IMR-90 (cell line): ENCODE measurements around the gene CEP20. TPM values are rescaled to one million over a fixed set of nuclear protein-coding genes. Genes with fewer than 3 reads are reported as not detected.

Experiments
- ATAC-seq: fragments of 200-7000 bp; cut with Tn5 transposase; 2 replicates; pipeline ENCODE4 v1.9.1; 2020; ENCODE audit warnings: low read depth, mild to moderate bottlenecking, moderate library complexity
- BruUV-seq: library from RNA; stranded (reverse); fragments of 400-500 nt; replicated peaks from 2 replicates; lab custom pipeline; 2021; lab: Mats Ljungman, UMichigan
- CTCF ChIA-PET: fragments of 300-600 bp; formaldehyde crosslinking; extraction: SDS; loops from one replicate; lab custom pipeline; 2021; ENCODE audit warnings: antibody characterized with exemption; lab: Yijun Ruan, JAX
- POLR2A ChIA-PET: fragments of 300-600 bp; sonication (Branson Sonifier 250); formaldehyde crosslinking; loops from one replicate; lab custom pipeline; 2022; ENCODE audit warnings: antibody characterized with exemption; ENCODE audit not compliant: unreplicated experiment; lab: Charles Lee
- DNase-seq: peaks from one replicate; pipeline ENCODE4 v3.0.0; 2013
- H2AFZ ChIP-seq: replicated peaks from 2 replicates; pipeline ENCODE3; 2013; ENCODE audit warnings: low read length, mild to moderate bottlenecking; ENCODE audit not compliant: poor library complexity
- H2AK5ac ChIP-seq: 2 replicates; pipeline ENCODE4 v1.6.1; 2013; ENCODE audit warnings: low read depth, low read length, inconsistent platforms
- H2AK9ac ChIP-seq: replicated peaks from 2 replicates; pipeline ENCODE3; 2013; ENCODE audit warnings: mild to moderate bottlenecking, low read depth, low read length, moderate library complexity; ENCODE audit not compliant: poor library complexity
- H2BK120ac ChIP-seq: 2 replicates; pipeline ENCODE4 v1.6.1; 2013; ENCODE audit warnings: low read depth, low read length, inconsistent platforms
- H2BK15ac ChIP-seq: 3 replicates; pipeline ENCODE4 v1.6.1; 2013; ENCODE audit warnings: low read depth, low read length, inconsistent platforms
- H2BK20ac ChIP-seq: 2 replicates; pipeline ENCODE4 v1.6.1; 2013; ENCODE audit warnings: low read depth, mild to moderate bottlenecking, inconsistent platforms, low read length, moderate library complexity
- H2BK5ac ChIP-seq: 2 replicates; pipeline ENCODE4 v1.6.1; 2013; ENCODE audit warnings: mild to moderate bottlenecking, low read depth, low read length, inconsistent platforms; ENCODE audit not compliant: poor library complexity, severe bottlenecking
- H3K14ac ChIP-seq: replicated peaks from 2 replicates; pipeline ENCODE4 v1.6.1; 2013; ENCODE audit warnings: low read depth, low read length, inconsistent platforms
- H3K18ac ChIP-seq: 2 replicates; pipeline ENCODE4 v1.6.1; 2013; ENCODE audit warnings: low read depth, low read length, control low read depth
- H3K23ac ChIP-seq: 2 replicates; pipeline ENCODE4 v1.6.1; 2013; ENCODE audit warnings: low read depth, low read length, inconsistent platforms
- H3K27ac ChIP-seq: 2 replicates; pipeline ENCODE4 v1.5.1; 2013; ENCODE audit warnings: mild to moderate bottlenecking, control low read depth, low read length; ENCODE audit not compliant: insufficient read depth
- H3K27me3 ChIP-seq: 2 replicates; pipeline ENCODE4 v1.6.1; 2013; ENCODE audit warnings: low read length; ENCODE audit not compliant: control insufficient read depth, insufficient read depth
- H3K36me3 ChIP-seq: 2 replicates; pipeline ENCODE4 v1.6.1; 2013; ENCODE audit warnings: low read length, mixed read lengths; ENCODE audit not compliant: control insufficient read depth, insufficient read depth
- H3K4ac ChIP-seq: 2 replicates; pipeline ENCODE4 v1.6.1; 2013; ENCODE audit warnings: low read depth, low read length, inconsistent platforms
- H3K4me1 ChIP-seq: 2 replicates; pipeline ENCODE4 v1.6.1; 2013; ENCODE audit warnings: low read length, mixed read lengths; ENCODE audit not compliant: control insufficient read depth, insufficient read depth
- H3K4me2 ChIP-seq: 2 replicates; pipeline ENCODE4 v1.6.1; 2013; ENCODE audit warnings: low read depth, mild to moderate bottlenecking, control low read depth, low read length, moderate library complexity
- H3K4me3 ChIP-seq: 2 replicates; pipeline ENCODE4 v1.5.1; 2013; ENCODE audit warnings: low read depth, mild to moderate bottlenecking, control low read depth, low read length, moderate library complexity; ENCODE audit not compliant: insufficient read depth
- H3K56ac ChIP-seq: 2 replicates; pipeline ENCODE4 v1.6.1; 2013; ENCODE audit warnings: low read length, inconsistent platforms; ENCODE audit not compliant: insufficient read depth; ENCODE audit errors: extremely low read depth
- H3K79me1 ChIP-seq, 2 experiments: 2 replicates each; pipeline ENCODE4 v1.6.1; 2013; ENCODE audit warnings: low read length in 2 of 2, inconsistent platforms in 1 of 2, low read depth in 1 of 2
- H3K9ac ChIP-seq: 2 replicates; pipeline ENCODE4 v1.6.1; 2013; ENCODE audit warnings: low read depth, low read length, control low read depth
- H3K9me1 ChIP-seq: 2 replicates; pipeline ENCODE4 v1.6.1; 2013; ENCODE audit warnings: low read length, inconsistent platforms; ENCODE audit not compliant: insufficient read depth
- H3K9me3 ChIP-seq: 2 replicates; pipeline ENCODE4 v1.6.1; 2013; ENCODE audit warnings: low read length; ENCODE audit not compliant: control insufficient read depth, insufficient read depth
- H4K20me1 ChIP-seq: 2 replicates; pipeline ENCODE4 v1.6.1; 2013; ENCODE audit warnings: low read length, inconsistent platforms; ENCODE audit not compliant: insufficient read depth
- H4K5ac ChIP-seq: 2 replicates; pipeline ENCODE4 v1.6.1; 2013; ENCODE audit warnings: mild to moderate bottlenecking, low read depth, low read length, control low read depth
- H4K8ac ChIP-seq, 2 experiments: 2 replicates each; pipeline ENCODE4 v1.6.1; 2013; ENCODE audit warnings: low read depth in 2 of 2, low read length in 2 of 2, control low read depth in 1 of 2, inconsistent platforms in 1 of 2
- H4K91ac ChIP-seq: 2 replicates; pipeline ENCODE4 v1.6.1; 2013; ENCODE audit warnings: low read depth, low read length, inconsistent platforms; ENCODE audit not compliant: insufficient read depth
- CHD1 ChIP-seq: IDR thresholded peaks from 2 replicates; pipeline ENCODE4 v1.6.1; 2012; ENCODE audit warnings: low read depth, low read length, improper control_type of control experiment
- CTCF ChIP-seq: conservative IDR thresholded peaks from 2 replicates; pipeline ENCODE4 v1.5.1; 2012; ENCODE audit warnings: mild to moderate bottlenecking, low read depth, low read length, improper control_type of control experiment
- USF2 ChIP-seq: fragments of 150-350 bp; IDR thresholded peaks from 2 replicates; pipeline ENCODE4 v1.6.1; 2017; ENCODE audit warnings: mild to moderate bottlenecking, antibody characterized with exemption, low read length, low read depth
- WGBS, 2 experiments: methylation state at CpG; one replicate each; pipeline versions ENCODE4 v1.1.5 to v1.1.7; 2013; ENCODE audit warnings: missing lambda C conversion rate in 2 of 2; ENCODE audit not compliant: insufficient read length in 1 of 2; ENCODE audit errors: extremely low coverage in 2 of 2; 5-methylcytosine and 5-hydroxymethylcytosine counted together
- dilution Hi-C: fragments of 300-500 bp; cut with HindIII; formaldehyde crosslinking; loops from one replicate; pipeline ENCODE4 v1.14.3; 2018; ENCODE audit warnings: low sequenced_read_pairs; ENCODE audit not compliant: unreplicated experiment
- in situ Hi-C: fragments of 300-500 bp; cut with MboI; formaldehyde crosslinking; loops from 3 replicates; pipeline ENCODE4 v1.14.3; 2019; ENCODE audit warnings: low sequenced_read_pairs, inconsistent platforms, mixed read lengths
- intact Hi-C: fragments of 100-400 bp; cut with micrococcal nuclease; formaldehyde crosslinking; loops from 2 replicates; pipeline ENCODE4 v1.10.0; 2022
- polyA plus RNA-seq, 3 experiments: library from polyadenylated mRNA; depleted of rRNA; stranded (reverse); fragments of >200 nt; gene quantifications; 2 replicates each; pipeline ENCODE4 v1.2.3, GENCODE V29; 2012; ENCODE audit warnings: low replicate concordance in 1 of 3
- total RNA-seq: library from RNA; depleted of rRNA; stranded (reverse); fragments of >200 nt; gene quantifications from 2 replicates; pipeline ENCODE4 v1.2.3, GENCODE V29; 2012

The CEP20 gene
- total and polyA plus RNA-seq, 2 of the 4 experiments (the other 2 are of a cell fraction) = 28.8 to 40.1 TPM

GRCh38 chr16:15933781-15934180 lies 45.4 kb upstream of the CEP20 start:
- ATAC-seq = no peak

More at GRCh38 chr16:15933781-15934180, 45.4 kb upstream of the CEP20 start:
- no peak overlapping the region for H4K5ac ChIP-seq
- H4K91ac ChIP-seq = no peak overlapping the region
- dilution Hi-C loops (no loop called here), in situ Hi-C loops (no loop called here), intact Hi-C loops (no loop called here)
- ChIA-PET POLR2A (interaction anchor here (0.6 kb wide), 1 partner anchor 92 kb away, joined by 4 read pairs; no protein-coding TSS in a partner anchor), CTCF (no interaction called here)
- no peak overlapping the region for H2BK120ac ChIP-seq
- no peak overlapping the region for H2AFZ ChIP-seq
- no peaks in the 10 kb centered on the region for H3K27me3 ChIP-seq
- no peak overlapping the region for H2AK5ac ChIP-seq
- H4K20me1 ChIP-seq = no peaks in the 10 kb centered on the region
- H3K14ac ChIP-seq = no peak overlapping the region
- H3K27ac ChIP-seq = no peak overlapping the region
- no peak overlapping the region for H3K4me2 ChIP-seq
- H3K23ac ChIP-seq = no peak overlapping the region
- H3K9me1 ChIP-seq = no peaks in the 10 kb centered on the region
- no peak for DNase-seq
- no peak overlapping the region for H3K9ac ChIP-seq
- no peaks in the 10 kb centered on the region; the same call in 1 of the 2 replicates for H3K4me1 ChIP-seq
- H3K4ac ChIP-seq = no peak overlapping the region
- no peak overlapping the region for H3K56ac ChIP-seq
- BruUV-seq = no TSS peak
- no peak overlapping the region for H2BK20ac ChIP-seq
- H3K79me1 ChIP-seq = no peaks in the 10 kb centered on the region
- H2BK15ac ChIP-seq = no peak overlapping the region
- no peak overlapping the region for H3K18ac ChIP-seq
- H3K36me3 ChIP-seq = no peaks in the 10 kb centered on the region
- H4K8ac ChIP-seq = no peak overlapping the region
- H3K4me3 ChIP-seq = no peak overlapping the region
- TF ChIP-seq CHD1 (no peak), USF2 (no peak), CTCF (no peak)
- no peak overlapping the region for H2AK9ac ChIP-seq
- H3K9me3 ChIP-seq = no peaks in the 10 kb centered on the region; the same call in 1 of the 2 replicates
- no peak overlapping the region for H2BK5ac ChIP-seq
- no CpG with 5 or more reads among the region's 4 CpGs for WGBS, 2 experiments
